Posterior vena cava (tissue), 2 donors: ENCODE data around the gene RPL5. TPM values are rescaled to one million over a fixed set of nuclear protein-coding genes. Genes with fewer than 3 reads are reported as not detected.

Experiments used
- DNase-seq: peaks from one replicate; pipeline ENCODE4 v3.0.0-alpha.2; 2020; ENCODE audit warnings: low spot score
- intact Hi-C, 2 donors: fragments of 100-400 bp; cut with DNase I; formaldehyde crosslinking; loops; one replicate each; pipeline versions ENCODE4 v1.14.1 to v1.14.2; 2022 to 2023
- long read RNA-seq, 2 donors: library from polyadenylated mRNA; unstranded; transcript quantifications; one replicate each; pipeline ENCODE4 v2.0.0, GENCODE V29; 2020 to 2021
- total RNA-seq, 2 donors: library from RNA; stranded (reverse); fragmentation: NEBNext Ultra II Directional; extraction: Animal tissue kit (Norgen Biotek cat#: 25700); gene quantifications; one replicate each; pipeline ENCODE4 v1.2.1, GENCODE V29; 2021
- donor health status: DM: yes; HTN: yes; CAD: no.
- donor health status: DM: yes; HTN: yes; CAD: no.

RPL5 gene
- 100 to 1,000 TPM; 735 to 805 TPM for total RNA-seq
- long read RNA-seq, donor 1, transcript RPL5-208 (8 exons, 1,085 nt): major isoform, 76 of 97 reads
- long read RNA-seq, donor 1, partial matches to known transcripts: 18 of 97 reads
- long read RNA-seq, donor 1, other reads (novel, unspliced or antisense): 1 of 97 reads
- long read RNA-seq, donor 2, transcript RPL5-210 (7 exons, 896 nt): minor isoform, 8 of 887 reads
- long read RNA-seq, donor 2, transcript RPL5-208 (8 exons, 1,085 nt): major isoform, 655 of 887 reads
- long read RNA-seq, donor 2, partial matches to known transcripts: 208 of 887 reads
- long read RNA-seq, donor 2, other reads (novel, unspliced or antisense): 13 of 887 reads

GRCh38 chr1:92831762-92832536 lies at the start of gene RPL5:
Gene RPL5, plus strand, starts transcription at chr1:92832040. Its CDS starts 75 bp downstream, at chr1:92832115.
- intact Hi-C loops: loop anchor here in 1 of 2 donors (10.0 kb wide), 1 partner anchor 197 kb away; no protein-coding TSS in a partner anchor
- peak; percentile 99 for DNase-seq

DNA sequence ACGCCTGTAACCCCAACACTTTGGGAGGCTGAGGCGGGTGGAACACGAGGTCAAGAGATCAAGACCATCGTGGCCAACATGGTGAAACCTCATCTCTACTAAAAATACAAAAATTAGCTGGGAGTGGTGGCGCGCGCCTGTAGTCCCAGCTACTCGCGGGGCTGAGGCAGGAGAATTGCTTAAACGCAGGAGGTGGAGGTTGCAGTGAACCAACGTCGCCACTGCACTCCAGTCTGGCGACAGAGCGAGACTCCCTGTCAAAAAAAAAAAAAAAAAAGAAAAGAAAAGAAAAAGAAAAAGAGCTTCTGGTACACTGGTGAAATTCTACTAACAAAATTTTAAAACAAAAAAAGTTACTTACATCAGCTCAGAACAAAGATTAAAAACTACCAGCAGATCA lies 48.3 kb upstream of the RPL5 start:
- peak; percentile 78 for DNase-seq
- intact Hi-C loops: loop anchor here in 1 of 2 donors (10.0 kb wide), 1 partner anchor 571 kb away; no protein-coding TSS in a partner anchor

- intact Hi-C loops: loop anchor here in 1 of 2 donors (10.0 kb wide), 1 partner anchor 571 kb away; no protein-coding TSS in a partner anchor
- DNase-seq: no peak
Observed at GRCh38 chr1:92784021-92784638, 47.7 kb upstream of the RPL5 start.

DNA sequence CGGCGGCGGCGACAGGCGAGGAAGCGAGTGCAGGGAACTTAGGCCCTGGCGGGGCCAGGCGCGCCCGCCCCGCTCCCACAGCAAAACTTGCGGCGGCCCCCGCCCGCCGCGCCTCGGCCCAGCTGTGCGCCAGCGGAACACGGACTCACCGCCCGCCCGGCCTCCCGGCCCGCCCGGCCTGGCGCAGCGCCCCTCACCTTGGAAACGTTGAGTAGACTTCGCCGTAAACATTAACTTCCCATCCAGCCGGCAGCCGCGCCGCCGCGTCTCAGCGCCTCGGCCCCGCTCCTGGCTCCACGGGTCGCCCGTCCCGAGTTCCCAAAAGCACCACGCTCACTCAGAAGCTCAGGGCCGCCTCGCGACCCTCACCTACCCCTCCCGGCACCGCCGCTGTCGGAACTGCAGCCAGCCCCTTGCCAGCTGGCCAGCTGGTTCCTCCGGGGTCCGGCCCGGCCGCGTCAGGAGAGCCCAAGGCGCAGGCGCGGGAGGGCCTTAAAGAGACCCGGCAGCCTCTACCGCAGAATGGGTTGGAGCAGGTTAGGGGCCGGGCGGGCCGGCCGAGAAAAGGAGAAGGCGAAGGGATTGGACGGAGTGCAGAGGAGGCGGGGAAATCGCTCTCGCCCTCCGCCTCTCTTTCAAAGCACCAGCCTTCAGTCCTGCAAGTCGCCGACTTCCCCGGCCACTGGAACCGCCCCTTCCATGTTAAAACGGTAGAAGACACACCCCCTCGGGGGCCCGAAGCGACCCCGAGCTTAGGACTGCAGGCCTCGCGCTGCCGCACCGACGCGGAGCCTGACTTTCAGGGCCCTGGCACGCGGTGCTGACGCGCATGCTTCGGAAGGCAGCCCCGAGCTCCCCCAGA lies 47.0 kb upstream of the RPL5 start, which contains the start of gene EVI5:
Gene EVI5 (minus strand): TSS at position 470 of the 862 bp plus-strand sequence. CDS start 48,562 bp downstream, outside the sequence.
- peak; percentile 98 for DNase-seq
- intact Hi-C loops: loop anchor here in 1 of 2 donors (10.0 kb wide), 1 partner anchor 570 kb away; no protein-coding TSS in a partner anchor

DNA sequence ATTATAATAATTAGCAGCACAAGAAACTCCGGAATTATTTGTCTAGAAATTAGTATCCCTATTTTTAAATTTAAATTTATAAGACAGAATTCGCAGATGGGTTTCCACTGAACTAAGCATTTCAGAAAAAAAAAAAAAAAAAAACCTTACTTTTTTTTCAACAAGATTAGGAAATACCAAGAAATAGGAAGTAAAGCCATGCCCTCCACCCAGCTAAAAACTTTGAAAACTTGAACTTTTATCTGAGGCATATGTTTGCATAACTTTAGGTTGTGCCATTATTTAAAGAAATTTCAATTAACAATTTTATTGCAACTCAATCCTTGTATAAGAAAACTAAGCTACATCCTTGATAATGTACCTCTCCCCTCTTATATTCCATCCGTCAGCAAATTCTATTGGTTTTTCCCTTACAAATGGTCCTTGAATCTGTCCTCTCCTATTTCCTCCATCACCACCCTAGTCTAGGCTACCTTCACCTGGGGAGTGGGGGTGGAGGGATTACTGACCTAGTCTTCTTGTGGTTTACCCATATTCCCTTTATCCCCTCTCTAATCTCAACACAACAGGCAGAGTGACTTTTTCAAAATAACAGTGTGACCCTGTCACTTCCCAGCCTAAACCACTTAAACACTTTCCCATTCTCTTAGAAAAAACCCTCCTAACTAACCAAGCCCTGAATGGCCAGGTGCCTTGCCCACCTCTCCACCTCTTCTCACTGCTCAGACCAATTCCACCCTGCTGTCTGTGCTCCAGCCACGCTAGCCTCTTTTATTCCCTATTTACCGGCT lies 45.5 kb upstream of the RPL5 start:
- no peak for DNase-seq
- intact Hi-C loops: loop anchor here in 1 of 2 donors (10.0 kb wide), 1 partner anchor 568 kb away; no protein-coding TSS in a partner anchor

GRCh38 chr1:92790081-92790480 lies 41.8 kb upstream of the RPL5 start:
- no peak for DNase-seq

GRCh38 chr1:92790867-92791266 lies 41.0 kb upstream of the RPL5 start:
- no peak for DNase-seq
- intact Hi-C loops: no loop called here

More at GRCh38 chr1:92790081-92790480, 41.8 kb upstream of the RPL5 start:
- intact Hi-C loops: no loop called here

DNA sequence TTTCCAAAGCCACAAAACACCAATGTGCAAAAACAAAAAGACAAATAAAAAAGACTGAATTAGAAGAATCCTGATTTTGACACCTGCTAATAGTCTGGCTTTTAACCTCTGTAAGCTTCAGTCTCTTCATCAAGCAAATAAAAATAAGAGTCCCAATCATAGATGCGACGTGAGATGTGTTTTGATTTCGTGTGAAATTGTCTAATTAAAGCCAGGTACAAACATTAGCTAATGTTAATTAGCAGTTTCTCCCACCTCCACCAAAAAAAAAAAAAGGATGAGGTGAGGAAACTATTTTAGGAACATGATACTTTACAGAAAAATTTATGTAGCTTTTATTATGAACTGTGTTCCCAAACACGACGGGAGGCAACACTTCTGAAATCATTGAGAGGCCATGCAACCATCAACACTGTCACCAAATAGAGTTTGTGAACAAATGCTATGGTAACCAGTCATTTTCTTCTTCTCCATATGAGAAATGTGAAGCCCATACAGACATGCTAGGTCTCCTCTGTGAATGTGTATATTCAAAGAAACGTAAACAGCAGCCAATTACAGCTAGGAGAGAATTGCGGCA lies 40.3 kb upstream of the RPL5 start:
- intact Hi-C loops: no loop called here
- DNase-seq: no peak

DNA sequence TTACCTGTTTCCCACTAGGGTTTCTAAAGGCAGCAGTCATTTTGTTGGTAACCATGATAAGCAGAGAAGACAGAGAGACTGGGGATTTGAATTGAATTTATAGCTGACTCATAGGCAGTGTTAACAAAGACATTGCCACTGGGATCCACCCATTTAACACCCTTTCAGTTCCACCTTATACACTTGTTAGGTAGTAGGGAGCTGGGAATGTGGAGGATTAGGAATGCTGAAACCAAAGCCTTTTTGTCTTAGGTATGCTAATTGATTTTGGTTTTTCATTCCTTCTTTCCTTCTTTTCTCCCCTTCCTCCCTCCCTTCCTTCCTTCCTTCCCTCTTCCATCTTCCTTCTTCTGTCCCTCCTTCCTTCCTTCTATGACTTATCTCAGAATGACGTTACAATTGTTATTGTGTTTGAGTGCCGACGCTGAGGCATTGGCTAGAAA lies 39.5 kb upstream of the RPL5 start:
- intact Hi-C loops: no loop called here

GRCh38 chr1:92795166-92795565 lies 36.7 kb upstream of the RPL5 start:
- no peak for DNase-seq
- intact Hi-C loops: no loop called here

More for the DNA sequence above, 39.5 kb upstream of the RPL5 start:
- no peak for DNase-seq

- intact Hi-C loops: no loop called here
- no peak for DNase-seq
Observed at GRCh38 chr1:92797297-92797696, 34.5 kb upstream of the RPL5 start.

GRCh38 chr1:92797961-92798360 lies 33.9 kb upstream of the RPL5 start:
- DNase-seq: no peak
- intact Hi-C loops: no loop called here

GRCh38 chr1:92803140-92803887 lies 28.5 kb upstream of the RPL5 start:
- intact Hi-C loops: no loop called here
- DNase-seq: no peak

DNA sequence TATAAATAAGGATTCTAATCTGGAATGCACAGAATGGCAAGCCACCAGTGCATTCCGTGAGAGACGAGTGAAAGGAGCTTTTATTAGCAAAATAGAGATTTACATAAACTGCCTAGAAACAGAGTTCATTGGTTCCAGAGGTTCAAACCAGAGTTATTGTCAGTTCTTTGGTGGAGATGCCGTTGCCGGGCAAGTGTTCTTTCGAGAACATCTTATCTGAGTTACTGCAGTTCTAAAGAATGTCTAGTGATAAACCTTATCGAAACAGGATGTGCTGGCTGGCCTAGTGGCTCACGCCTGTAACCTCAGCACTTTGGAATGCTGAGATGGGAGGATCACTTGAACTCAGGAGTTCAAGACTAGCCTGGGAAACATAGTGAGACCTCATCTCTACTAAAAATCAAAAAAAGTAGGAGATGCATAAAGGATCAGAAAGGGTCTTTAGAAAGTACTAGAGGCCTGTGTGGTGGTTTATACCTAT lies 27.1 kb upstream of the RPL5 start:
- peak; percentile 88 for DNase-seq
- intact Hi-C loops: no loop called here

- intact Hi-C loops: no loop called here
- no peak for DNase-seq
Observed at GRCh38 chr1:92805216-92805615, 26.6 kb upstream of the RPL5 start.

GRCh38 chr1:92808381-92808780 lies 23.5 kb upstream of the RPL5 start:
- DNase-seq: no peak
- intact Hi-C loops: no loop called here

GRCh38 chr1:92816732-92817131 lies 15.1 kb upstream of the RPL5 start:
- intact Hi-C loops: no loop called here
- no peak for DNase-seq
